Activated CD4-positive, CD25-positive, alpha-beta regulatory T cell treated with anti-CD3 and anti-CD28 coated beads, Interleukin-2, amount 50 U/mL, for 16 hours (primary cell): ENCODE measurements around the gene PIK3R5.
"Not testable (repeated sequence)": the region's sequence is repeated elsewhere in the genome, so short reads cannot be mapped to it uniquely, and the experiment has no call there.

ENCODE experiments used
- DNase-seq: peaks from one replicate; pipeline ENCODE4 v3.0.0-alpha.2; 2020; ENCODE audit warnings: low read depth, low spot score

PIK3R5 gene

DNA sequence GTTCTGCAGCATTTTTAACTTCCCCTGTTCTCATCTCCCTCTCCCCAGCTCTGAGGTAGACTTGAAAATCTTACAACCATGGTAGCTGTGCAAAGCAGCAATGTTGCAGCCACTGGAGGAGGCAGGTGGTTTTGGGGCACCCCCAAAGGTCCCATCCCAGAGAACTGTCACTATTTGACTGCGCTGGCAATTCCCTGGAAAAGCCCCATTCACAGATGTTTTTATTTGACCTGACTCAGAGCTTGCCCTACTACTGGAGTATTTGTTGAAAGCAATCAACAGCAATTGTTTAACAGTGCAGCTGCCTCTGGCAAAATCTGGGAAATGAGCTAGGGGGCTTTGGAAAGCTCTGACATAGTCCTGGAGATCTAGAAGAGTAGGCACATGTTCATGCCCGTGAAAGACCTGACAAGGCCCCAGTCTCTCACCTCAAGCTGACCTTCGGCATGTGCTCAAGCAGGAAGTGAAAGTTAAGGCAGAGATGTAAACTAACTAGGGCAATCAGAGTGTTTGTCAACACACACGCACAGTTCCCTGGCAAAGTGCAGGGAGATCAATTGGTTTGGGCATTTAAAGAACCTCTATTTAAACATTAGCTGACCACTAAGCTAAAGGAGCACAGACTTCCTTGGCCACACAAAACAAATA, 19.7 kb upstream of the PIK3R5 start:
- no peak for DNase-seq

DNA sequence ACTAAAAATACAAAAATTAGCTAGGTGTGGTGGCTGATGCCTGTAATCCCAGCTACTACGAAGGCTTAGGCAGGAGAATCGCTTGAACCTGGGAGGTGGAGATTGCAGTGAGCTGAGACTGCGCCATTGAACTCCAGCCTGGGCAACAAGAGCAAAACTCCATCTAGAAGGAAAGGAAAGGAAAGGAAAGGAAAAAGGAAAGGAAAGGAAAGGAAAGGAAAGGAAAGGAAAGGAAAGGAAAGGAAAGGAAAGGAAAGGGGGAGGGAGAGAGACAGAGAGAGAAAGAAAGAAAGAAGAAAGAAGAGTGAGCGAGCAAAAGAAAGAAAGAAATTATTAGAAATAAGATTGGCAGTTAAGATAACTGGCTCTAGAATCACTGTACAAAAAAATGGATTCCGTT, 18.7 kb upstream of the PIK3R5 start:
- DNase-seq, result not testable (repeated sequence)

DNA sequence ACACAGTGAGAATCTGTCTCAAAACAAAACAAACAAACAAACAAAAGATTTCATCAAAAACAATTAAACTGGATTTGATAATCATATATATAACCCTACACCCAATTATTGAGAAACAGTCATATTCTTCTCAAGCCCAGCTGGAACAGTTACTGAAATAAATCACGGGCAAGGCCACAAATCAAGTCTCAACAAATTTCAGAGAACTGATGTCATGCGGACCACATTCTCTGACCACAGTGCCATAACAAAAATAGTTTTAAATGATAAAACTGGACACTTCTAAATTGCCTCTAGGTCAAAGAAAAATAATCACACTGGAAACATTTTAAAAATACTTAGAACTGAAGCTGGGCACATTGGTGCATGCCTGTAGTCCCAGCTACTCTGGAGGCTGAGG, 15.9 kb upstream of the PIK3R5 start:
- DNase-seq, result no peak

DNA sequence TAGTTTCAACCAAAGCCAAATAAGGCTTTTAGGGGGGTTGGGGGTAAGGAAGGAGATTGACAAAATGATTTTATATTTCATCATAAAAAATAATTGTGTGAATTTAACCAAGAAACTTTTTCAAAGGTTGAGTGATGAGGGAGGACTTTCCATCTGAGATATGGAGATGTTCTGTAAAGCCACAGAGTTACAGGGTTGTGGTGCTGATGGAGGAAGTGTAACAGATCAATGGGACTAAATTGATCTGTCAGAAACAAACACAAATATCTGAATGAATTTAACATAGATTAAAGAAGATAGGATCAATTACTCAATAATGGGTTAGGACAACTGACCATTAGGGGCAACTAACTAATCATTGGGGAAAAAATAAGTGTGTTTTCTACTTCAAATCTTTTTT, 14.2 kb upstream of the PIK3R5 start:
- no peak for DNase-seq

DNA sequence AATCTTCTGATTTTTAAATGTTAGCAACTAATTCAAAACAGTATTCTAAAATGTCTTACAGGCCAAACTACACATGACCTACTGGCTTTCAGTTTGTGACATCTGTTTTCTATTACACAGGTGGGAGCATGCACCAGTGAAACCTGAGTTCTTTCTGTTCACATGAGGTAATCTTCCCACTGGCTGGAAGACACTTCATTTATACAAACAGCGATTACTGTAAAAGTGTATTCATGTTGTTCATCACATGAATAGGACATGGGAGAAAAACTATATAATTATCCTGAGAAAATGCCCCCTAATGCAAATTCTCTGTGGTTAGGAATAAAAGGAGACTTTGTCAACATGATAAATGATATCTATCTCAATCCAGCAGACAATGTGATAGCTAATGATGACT, 11.1 kb upstream of the PIK3R5 start:
- DNase-seq, result no peak

DNA sequence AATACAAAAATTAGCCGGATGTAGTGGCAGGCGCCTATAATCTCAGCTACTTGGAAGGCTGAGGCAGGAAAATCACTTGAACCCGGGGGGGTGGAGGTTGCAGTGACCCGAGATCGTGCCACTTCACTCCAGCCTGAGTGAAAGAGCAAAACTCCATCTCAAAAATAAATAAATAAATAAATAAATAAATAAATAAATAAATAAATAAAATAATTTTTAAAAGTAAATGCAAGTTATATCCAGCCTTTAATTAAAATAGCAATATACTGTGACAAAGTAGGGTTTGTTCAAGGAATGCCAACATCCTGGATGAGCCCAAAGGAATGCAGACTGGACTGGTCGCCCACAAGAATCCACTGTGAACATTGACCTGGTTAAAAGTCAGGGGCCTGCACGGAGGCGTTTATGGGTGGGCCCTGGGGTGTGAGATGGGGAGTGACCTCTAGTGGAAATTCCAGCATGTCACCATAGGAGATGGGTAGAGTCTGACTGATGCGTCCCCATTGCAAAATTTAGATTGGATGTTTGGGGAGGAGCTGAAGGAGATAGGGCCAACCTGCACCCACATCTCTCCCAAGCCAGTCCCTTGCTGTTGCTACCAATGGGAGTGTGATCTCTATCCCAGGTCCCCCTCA, 9.7 kb upstream of the PIK3R5 start:
- no peak for DNase-seq

DNA sequence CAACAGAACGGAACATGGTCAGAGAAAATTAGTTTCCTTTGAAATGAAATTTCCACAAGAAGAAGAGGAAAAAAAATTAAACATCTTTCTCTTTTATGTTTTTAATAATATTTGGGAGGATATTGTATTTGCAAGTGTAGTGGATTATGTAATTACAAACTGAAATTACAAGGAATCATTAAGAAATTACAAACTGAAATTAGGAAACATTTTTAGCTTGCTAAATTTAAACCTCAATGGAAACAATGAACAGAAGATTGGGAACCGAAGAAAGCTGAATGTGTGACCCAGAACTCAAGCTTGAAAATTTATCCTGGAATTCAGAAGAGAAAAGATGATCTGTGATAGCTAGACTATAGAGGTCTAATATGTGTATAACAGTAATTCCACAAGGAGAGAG, 4.4 kb upstream of the PIK3R5 start:
- DNase-seq, result no peak

DNA sequence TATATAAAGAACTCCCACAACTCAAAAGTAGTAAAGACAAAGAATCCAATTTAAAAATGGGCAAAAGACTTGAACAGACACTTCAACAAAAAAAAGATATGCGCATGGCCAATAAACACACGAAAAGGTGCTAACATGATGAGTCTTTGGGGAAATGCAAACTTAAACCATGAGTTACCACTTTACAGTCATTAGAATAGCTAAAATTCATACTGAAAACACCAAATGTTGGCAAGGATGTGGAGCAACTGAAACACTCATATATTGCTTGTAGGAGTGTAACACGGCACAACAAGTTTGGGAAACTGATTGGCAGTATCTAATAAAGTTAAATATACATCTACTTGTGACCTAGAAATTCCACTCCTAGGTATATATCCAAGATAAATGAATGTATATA, 3.0 kb upstream of the PIK3R5 start:
- DNase-seq, result no peak

DNA sequence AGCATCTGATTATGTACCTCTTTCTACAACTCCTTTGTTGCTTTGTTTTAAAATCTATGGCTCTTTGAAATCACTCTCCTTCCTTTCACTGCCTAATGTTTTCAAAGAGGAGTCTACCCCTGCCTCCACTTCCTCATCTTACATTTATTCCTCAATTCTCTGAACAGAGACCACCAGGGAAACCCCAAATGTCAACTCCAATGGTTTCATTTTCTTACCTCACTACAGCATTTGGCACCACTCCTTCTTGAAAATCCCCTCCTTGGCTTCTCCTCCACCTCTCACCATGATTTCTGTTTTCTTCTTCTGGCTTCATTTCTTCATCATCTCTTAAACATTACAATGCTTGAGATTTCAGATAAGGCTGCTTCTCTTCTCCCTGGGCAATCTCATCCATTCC, 2.4 kb upstream of the PIK3R5 start:
- no peak for DNase-seq

DNA sequence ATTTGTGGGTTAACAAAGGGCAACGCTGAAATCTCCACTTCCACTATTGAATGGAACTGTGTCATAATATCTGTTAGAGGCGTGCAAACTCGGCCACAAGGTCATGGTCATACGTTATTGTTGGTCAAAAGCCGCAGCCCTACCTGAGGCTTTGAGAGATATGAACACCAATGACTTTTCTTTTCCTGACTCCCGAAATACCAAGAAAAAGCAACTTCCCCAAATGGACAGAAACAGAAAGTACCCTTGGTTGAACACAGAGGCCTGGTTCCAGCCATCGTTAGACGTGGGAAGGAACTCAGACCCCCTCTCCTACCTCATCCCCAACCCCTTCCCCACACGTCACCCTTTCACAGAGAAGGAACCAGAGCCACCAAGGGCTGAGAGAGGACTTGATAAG, 1.4 kb upstream of the PIK3R5 start:
- DNase-seq, result no peak

DNA sequence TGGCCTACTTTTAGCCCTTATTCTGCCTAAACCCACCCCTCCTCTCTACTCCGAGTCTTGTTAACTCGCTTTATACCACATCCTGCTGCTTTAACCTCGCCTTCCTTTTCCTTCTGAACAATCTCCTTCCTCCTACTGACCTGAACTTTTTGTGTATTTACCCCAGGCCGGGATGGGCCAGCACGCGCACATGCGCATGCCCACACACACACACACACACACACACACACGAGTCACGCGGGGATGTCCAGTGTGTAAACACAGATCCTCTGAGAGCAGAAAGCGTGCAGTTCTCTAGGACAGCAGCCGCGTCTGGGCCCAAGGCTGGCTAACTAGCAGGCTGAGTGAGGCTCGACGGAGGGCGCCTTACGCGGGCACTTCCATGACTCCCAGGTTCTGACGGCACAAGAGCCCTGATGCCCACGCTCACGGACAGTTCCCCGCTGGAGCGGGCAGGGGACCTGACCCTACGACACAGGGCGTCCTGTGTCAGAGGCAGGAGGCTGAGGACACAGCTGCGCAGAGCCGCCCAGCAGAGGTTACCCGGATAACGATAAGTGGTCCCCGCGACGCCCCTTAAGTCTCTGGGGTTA, 610 bp downstream of the PIK3R5 start:
- no peak for DNase-seq

DNA sequence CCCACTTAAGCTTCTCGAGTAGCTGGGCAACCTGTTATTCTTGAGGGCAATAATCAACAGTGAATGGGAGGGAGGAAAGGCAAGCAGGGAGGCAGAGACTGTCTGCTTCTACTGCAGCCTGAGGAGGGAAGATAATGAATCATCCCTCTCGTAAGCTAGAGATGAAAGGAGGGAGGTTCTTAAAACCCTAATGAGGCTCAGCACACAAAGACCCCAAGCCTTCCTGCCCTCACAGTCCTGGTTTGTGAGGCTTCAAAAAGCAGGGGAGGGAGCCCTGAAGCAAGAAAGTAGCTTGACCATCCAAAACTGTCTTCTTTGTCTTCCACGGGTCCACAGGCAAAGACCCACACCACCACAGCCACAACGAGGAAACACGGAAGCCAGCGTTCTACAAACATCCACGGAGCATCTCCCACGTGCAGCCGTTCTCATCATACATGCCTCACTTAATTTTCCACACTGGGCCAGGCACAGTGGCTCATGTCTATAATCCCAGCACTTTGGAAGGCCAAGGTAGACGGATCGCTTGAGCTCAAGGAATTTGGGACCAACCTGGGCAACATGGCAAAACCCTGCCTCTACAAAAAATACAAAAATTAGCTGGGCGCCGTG, 1.8 kb downstream of the PIK3R5 start:
- DNase-seq, result no peak

DNA sequence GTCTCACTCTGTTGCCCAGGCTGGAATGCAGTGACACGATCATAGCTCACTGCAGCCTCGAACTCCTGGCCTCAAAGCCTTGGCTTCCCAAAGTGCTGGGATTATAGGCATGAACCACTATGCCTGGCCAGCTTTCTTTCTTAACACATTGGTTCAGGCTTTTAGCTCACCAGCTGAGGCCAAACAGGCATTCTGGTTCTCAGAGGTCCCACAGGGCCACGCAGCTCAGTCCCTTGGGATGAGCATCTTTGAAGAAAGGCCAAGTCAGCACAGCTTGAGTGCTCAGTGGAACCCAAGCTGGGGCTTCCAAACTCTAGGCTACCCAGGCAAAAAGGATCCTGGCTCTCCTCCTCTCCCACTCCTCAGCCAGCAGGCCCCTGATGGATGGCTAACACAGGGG, 2.5 kb downstream of the PIK3R5 start:
- DNase-seq, result no peak

DNA sequence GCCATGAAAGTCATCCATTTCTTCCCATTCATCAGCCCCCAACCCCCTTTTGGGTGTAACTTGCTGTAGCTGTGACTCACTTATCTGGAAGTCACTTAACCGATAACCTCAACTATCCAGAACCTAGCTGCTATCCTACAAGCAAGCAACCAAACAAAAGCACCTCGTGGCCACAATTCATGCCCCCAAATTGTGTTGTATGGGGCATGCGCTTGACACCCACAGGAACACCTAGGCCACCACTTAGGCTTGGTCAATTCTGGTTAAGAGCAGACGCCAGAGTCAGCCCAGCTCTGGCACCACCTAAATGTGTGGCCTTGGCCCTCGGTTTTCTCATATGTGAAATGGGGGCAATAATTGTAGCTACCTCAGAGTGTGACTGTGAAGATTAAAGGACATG, 3.7 kb downstream of the PIK3R5 start:
- DNase-seq, result no peak

DNA sequence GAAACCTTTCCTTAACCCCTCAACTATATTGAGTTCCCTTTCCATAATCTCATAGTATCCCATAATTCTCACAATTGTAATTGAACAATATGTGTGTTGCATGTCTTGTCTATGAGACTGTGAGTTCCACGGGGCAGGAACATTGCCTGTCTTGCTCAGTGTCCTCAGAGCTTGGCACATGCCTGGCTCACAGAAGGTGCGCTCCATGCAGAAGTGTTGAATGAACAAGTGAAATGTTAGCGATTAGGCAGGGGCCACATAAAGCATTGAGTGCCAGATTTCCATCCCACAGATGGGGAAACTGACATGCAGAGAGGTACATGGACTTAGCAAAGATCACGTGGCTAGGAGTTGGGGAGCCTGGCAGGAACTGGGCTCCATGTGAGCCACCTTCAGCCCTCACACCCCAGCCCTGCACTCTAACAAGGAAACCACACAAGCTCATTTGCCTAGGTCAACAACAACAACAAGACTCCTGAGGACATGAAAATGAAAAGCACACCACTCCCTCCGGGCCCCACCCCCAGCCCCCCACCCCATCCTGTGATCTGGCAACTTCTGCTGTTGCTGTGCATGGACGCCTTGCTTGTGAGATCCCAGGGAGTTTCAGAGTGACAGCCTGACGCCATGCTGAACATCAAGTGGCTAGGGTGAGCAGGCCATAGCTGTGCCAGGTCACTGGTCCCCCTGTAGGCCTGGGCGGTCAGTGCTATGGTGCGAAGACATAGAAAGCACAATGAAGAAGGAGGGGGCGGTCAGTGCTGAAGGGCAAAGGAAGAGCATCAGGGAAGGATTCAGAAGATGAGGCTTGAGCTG, 5.0 kb downstream of the PIK3R5 start:
- DNase-seq, result no peak

DNA sequence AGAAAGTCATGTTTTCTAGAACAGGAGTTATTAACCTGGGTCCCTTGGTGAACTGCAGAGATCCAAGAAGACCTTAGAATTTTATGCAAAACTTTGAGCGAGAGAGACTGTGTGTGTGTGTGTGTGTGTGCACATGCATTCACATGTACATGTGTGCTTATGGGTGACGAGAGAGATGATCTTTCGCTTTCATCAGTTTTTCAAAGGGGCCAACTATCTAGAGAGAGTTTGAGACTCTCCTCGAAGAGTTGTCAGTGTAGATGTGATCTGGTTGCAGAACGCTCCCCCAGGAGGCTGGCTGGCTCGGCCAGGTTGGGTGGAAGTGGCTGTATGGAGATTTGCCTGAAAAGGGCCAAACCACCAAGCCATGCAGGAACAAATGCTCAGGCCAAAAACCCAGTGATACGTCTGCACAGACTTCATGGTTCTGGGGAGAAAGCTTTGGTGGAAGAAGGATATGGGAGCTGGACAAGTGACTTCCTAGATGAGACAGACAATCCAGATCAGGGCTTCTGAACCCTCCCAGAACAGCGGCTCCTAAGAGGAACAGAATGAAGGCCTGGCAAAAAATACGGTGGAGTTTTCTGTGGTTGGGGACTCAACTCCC, 6.1 kb downstream of the PIK3R5 start:
- DNase-seq, result no peak

DNA sequence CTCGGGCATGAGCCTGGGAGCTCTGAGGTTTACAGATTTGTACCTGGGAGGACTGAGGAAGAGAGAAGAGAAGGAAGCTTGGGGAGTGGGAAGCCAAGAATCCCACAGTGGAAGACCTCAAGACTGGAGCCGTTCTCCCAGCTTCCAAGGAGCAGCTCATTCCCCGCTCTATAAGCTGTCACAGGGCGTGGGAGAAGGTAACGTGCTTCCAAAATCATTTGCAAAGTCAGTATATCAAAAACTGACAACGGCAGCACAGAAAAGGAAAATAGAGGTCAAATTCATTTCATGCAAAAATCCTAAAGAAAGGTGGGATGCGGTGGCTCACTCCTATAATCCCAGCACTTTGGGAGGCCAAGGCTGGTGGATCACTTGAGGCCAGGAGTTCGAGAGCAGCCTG, 7.8 kb downstream of the PIK3R5 start:
- no peak for DNase-seq

DNA sequence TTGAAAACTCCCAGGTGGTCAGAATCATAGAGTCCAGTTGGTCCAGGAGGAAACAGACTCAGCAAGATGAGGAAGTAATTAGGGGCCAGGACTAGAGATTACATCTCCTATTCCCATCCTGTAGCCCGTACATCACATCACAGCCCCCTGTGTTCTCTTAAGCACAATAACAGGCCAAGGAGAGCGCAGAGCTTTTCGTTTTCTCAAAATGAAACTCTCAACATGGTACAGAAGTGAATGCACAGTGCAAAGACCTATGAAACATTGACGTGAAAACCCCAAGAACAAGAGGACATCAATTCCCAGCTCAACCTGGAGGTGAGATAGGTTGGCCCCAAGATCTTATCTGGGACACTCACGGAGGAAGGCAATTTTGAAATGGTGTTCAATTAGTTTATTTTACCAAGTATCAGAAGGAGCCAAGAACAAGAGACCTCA, 9.0 kb downstream of the PIK3R5 start:
- no peak for DNase-seq

DNA sequence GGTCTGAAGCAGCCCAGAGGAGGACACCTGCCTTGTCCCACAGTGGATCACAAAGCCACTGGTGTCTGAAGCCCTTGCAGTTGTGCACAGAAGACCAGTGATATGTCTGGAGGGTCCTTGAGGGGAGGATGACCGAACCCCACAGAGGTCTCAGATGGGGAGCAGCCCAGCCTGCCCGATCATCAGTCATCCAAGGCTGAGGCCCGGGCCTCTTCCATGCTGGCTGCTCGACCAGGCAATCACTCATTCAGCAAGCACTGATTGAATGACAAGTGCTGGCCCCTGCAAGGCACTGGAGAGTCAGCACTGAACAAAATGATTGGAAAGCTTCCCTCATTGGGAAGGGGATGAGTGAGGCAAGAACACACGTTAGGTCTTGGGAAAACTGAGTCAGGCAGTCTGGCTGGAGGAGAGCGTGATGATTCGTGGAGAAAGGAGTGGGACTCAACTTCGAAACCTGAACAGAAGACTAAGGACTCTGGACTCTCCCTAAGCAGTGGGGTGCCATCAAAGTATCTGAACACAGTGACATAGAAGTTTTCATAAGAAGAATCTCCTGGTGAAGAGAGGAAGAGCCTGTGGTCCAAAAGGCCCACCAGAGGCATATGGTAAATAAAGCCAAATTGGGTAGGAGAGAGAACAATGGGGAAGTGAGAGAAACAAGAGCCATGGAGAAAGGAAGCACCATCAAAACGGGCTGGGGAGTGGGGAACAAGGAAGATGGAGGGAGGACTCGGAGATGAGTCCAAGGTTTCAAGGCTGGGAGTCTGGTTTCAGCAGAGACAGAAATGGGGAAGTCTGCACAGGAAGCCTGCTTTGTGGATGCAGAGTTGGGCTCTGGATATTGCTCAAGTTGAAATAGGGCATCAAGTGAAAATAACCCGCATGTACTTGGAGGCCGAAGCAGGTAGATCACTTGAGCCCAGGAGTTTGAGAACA, 10.2 kb downstream of the PIK3R5 start:
- DNase-seq, result no peak

DNA sequence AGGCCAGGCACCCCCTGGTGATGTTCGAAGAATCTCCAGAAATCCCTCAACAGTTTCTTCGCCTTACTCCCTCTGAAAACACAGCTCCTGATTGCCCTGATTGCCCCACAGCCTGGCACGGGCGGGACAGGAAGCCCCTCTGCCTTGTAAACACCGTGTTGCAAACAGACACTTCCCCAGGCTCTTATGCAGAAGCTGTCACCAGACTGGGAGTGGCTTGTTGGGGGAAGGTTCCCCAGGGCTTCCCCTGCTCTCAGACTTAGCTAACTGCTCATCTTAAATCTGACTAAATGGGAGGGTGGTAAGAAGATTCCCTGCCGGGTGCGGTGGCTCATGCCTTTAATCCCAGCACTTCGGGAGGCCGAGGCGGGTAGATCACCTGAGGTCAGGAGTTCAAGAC, 11.2 kb downstream of the PIK3R5 start:
- peak; percentile 55 for DNase-seq
